Stimulated activated CD8-positive, alpha-beta memory T cell treated with anti-CD3 and anti-CD28 coated beads, Interleukin-7, amount 100 ng/mL, for 1 hour (primary cell): ENCODE data around the gene SH3RF3.

Experiments used
- DNase-seq, 2 donors: peaks; one replicate each; pipeline ENCODE4 v3.0.0-alpha.2; 2020; ENCODE audit warnings: low read depth in 2 of 2

Gene SH3RF3

DNA sequence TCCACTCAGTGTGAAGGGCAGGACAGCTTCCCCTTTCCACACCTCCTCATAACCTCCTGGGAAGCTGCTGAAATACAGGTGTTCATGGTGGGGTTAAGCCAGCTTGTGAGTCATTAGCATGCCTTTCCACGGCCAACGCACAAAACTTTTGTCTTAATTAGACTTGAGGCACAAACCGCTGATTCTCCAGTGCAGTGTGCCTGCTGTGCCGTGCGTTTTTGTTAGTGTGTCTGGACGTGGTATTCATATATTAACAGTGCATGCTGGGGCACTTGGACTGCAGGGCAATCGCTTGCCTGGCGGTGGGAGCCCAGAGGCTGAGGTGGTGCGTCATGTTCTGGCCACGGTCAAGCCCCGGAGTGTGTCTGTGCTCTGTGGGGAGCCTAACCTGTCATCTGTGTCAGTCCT, 156.2 kb downstream of the SH3RF3 start:
- no peak for DNase-seq

DNA sequence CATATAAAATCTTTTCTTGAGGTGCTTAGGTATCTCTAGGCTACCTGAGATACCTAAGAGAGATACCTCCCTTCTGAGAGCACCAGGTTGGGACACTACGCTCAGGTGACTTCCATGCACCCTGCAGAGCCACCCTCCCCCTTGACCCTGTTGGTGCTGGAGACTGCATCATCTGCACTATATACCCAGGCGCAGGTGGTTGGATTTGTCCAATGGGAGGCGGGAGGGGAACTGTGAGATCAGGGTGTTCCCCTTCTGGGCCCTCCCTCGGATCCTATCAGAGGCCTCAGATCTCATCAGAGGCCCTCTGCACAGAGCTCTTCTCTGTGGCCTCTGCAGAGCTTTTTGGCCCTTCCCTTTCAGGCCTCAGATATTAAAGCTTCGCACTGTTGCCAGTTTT, 158.4 kb downstream of the SH3RF3 start:
- no peak for DNase-seq

DNA sequence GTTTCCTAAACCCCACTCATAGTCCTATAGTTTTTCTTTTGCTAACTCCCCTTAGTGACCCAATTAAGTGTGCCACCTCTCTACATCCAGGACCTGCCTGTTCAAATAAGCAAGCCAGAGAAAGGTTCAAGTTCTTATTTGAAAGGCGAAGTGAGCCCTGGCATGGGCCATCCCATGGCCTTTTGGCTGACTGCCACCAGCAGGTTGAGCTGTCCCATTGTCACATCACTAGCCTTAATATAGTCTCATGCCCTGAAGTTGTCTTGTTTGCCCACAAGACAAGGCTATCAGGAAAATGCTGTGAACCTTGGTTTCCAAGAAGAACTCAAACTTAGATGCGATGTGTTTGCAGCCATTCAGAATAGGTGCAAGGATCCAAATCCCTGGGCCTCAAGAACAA, 158.8 kb downstream of the SH3RF3 start:
- no peak for DNase-seq

DNA sequence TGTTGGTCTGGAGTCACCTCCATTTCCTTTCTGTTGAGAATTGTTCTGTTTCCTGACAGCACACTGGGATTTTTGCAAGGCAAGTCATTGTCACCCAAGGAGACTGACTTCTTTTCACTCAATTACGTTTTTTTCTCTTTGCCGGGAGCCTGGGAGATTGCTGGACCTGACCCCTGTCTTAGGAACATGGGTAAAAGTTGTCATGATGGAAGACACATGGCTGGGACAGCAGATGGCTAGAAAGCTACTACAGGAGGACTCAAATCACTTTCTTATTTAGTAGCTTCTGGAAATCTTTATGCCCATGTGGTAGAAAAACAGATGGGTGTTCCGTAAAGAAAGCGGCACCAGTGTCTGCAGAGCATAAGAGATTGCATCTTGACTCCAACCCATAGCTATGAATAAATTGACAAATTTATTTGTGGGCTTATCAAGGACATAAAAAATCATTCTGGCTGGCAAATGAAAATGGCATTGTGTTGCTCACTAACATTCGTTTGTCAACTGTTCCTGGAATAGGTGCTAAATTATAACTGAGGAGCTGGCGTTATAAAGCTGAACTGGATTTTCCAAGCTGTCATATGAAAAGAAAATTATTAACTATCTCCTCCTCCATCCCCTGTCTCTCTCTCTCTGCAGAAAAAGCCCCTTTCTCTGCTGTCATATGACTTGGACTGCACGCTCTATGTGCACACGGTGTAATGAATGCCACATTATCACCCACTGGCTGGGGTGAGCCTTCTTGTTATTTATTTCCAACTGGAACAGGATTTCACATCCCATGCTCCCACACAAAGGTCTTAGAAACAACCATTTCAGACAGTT, 159.8 kb downstream of the SH3RF3 start:
- no peak for DNase-seq

DNA sequence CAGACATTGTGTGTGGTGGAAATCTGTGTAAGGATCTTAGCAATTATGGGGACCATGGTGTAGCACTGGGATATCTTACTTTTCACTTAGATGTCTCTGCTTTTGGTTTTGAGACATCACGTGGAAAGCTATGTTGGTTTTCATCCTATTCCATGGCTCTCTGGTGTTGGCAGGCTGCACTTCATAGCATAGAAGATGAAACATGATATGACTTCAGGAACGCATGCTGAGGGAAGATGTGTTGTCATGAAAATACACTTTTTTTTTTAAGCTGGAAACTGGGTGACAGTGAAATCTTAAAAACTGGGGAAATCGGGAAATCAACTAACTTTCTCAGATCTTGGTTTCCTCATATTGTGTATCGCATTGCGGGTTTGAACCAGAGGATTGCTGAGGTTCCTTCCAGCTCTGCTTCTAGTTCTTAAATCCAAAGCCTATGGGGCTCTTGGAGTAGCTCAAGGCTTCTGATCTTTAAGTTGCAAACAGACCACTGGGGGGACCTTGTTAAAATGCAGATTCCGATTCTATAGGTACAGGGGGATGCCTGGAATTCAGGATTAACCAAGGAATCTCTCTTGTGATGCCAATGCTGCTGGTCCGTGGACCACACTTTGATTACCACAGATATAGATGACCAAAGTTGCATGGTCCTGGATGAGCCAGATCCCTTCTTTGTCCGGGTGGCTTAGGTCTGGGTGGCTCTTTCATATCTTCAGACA, 160.7 kb downstream of the SH3RF3 start:
- DNase-seq: no peak

DNA sequence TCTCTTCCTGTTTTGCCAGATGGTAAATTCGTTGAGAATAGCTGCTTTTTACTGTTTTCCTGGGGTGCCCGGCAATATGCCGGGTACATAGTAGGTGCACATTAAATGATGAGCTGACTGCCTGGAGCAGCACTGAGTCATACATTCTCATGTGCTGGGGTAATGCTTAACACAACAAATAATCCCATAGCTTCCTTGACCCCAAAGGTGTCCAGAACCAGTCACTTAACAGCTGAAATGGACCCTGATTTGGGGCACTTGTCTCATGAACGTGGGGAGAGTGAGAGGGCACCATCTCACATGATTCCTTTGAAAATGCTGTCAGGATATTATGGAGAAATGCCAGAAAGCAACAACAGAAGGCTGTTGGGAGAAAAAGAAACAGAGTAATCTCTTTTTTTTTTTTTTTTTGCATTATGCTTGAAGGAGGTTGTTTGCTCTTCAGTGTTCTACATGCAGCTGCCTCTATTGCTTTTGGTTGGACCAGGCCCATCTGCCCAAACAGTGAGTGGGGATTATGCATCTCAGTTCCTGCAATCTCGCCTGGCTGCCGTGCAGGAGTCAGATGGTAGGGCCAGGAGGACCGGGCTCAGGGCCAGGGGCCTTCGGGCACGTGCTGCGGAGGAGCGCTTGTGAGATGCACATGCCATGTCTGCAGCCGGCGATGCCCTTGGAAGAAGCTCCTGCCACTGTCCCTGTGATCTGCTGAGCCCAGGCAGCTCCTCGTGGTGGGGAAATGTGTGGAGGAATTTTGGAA, 162.1 kb downstream of the SH3RF3 start:
- DNase-seq: no peak

DNA sequence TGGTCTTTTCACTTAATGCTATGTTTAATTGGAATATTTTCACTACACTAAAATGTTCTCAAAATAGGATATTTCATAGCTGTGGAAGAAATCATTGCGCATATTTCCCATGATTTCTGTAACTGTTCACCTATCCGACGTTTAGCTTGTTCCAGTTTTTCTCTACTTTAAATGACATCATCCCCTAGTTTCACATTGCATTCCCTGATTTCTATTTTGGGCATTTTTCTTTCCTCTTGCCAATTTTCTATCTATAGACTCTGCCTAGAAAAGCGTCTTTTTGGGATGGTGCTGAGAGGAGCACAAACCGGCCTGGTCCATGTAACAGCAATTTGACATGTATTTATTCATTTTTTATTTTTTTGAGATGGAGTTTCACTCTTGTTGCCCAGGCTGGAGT, 163.4 kb downstream of the SH3RF3 start:
- no peak for DNase-seq

DNA sequence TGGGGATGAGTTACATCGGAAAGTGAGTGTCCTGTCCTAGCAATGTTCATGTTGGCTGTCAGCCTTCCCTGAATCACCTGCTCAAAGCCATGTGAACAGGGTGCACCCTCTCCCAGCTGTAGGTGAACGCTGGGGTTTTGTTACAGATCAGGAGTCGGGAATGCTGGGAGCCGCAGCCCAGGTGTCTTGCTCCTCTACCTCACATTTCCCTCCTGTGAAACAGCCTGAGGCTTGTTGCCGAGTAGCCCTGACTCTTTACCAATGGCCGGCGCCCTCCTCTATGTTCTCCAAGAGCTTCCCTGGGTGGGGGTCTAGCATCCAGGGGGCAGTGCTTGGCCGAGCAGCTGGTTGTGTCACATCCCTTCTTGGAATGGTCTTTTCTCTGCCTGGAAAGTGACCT, 164.7 kb downstream of the SH3RF3 start:
- no peak for DNase-seq

DNA sequence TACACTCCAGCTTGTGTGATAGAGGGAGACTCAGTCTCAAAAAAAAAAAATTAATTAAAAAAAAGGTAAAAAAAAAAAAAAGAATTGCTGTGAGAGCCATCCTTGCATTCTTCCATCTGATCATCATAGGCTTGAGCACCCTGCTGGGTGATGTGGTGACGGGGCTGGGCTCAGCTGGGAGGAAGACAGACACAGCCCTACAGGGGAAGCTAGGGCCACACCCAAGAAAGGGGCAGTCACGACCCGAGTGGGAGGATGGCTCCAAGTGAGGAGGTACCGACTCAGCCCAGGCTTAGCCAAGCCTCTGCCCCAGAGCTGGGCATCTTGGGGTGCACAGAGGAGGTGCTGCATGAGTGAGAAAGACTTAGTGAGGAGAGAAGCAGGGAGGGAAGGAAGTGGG, 165.5 kb downstream of the SH3RF3 start:
- DNase-seq: no peak

DNA sequence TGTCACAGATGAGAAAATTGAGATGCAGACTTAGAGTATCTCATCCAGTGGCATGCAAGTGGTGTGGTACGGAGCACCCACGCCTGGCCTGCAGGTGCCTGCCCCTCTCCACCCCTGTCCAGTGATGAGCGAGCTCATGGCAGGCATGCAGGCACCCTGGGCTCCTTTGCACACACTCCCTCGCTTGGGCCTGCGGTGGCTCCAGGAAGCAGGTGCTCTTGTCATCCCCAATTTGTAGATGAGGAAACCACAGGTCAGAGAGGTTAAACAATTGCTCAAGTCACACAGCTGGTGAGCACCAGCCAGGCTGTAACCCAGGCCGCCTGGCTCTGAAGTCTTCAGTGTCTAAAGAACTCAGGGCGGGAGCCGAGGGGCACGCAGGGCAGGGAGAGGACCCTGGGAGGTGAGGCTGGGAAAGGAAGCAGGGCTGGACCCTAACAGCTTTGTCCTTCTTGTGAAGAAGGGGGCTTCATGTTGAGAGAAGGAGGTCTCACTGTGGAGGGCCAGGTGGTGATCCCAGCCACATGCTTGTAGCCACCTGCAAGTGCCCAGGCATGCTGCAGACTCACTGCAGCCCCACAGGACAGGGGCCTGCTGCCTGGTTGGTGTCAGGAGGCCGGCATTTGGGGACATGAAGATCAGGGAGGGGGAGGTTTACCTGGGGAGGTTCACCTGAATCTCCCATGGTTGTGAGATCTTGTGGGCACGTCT, 166.2 kb downstream of the SH3RF3 start:
- no peak for DNase-seq

DNA sequence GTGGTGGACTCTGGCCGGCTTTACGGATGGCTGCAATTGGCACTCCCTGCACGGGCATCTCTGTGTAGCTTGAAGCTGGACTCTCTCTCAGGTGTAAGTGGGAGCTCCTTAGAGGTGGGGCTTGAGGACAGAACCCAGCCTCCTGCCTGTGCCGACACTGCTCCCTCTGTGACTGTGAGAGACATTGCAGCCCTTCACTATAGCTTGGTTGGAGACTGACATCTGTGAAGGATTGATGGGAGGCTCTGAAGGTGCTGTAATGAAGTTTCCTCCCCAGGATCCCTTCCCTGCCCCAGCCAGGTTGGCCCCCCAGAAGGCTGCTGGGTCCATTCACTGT, 166.7 kb downstream of the SH3RF3 start:
- no peak for DNase-seq

DNA sequence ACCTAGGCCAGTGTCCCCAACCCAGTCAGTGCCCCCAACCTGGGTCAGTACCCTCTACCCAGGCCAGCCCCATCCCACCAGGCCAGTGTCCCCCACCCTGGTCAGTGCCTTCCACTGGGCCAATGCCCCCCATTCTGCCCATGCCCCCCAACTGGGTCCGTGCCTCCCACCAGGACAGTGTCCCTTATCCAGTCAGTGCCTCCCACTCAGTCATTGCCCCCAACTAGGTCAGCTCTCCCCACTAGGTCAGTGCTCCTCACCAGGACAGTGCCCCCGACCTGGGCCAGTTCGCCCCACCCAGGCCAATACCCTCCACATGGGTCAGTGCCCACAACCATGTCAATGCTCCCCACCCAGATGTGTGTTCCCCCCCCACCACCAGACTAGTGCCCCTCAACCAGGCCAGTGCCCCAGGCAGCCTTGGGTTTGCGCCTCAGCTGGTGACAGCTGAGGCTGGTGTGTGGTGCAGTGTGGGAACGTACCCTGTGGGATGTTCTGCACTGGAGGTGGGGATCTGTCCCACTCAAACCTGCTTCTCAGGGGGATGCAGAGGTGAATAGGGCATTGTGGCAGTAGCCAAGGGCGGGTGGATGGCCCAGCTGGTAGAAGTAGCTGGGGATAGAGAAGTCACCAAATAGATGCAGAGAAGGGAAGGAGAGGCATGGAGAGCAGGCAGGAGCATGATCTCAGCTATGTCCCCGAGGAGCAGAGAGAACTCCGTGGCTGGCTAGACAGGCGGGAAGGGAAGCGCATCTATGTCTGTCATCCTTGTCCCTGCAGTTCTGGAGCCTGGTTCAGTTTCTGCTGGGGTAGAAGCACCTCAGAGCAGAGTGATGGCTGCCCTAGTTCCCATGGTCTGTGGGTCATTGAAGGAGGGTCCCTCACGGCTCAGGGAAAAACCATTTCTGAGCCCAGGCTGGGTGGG, 168.8 kb downstream of the SH3RF3 start:
- no peak for DNase-seq

DNA sequence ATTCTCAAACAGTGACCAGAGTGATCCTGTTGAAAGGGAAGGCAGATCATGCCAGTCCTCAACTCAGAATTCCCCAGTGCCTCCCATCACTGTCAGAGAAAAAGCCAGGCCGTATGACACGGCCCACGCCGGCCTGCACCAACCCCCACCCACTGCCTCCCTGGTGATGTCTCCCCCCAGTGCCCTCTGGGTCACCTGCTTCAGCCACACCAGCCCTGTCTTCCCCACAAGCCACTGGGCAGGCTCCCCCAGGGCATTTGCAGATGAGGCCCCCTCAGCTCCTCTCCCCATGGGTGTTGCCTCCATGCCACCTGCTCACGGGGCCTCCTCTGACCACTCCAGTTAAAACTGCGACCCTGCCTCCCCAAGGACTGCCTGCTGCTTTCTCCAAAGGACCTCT, 169.8 kb downstream of the SH3RF3 start:
- no peak for DNase-seq

DNA sequence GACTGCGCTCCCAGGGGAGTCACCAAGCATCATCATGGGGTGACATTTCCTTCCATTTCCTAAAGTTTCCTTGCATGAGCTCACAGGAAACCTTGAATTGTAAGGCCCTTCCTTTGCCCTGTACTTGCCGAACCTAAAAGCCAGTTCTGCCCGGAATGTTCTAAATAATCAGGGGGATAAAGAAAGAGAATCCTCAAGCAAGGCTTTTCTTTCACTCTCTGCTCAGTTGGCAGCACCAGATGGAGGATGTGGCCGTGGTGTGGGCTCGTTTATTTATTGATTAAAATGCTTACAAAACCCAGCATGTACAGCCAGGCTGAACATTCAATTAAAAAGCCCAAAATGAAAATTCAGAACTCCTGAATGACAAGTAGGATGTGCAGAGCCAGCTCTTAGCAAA, 170.5 kb downstream of the SH3RF3 start:
- DNase-seq: no peak

DNA sequence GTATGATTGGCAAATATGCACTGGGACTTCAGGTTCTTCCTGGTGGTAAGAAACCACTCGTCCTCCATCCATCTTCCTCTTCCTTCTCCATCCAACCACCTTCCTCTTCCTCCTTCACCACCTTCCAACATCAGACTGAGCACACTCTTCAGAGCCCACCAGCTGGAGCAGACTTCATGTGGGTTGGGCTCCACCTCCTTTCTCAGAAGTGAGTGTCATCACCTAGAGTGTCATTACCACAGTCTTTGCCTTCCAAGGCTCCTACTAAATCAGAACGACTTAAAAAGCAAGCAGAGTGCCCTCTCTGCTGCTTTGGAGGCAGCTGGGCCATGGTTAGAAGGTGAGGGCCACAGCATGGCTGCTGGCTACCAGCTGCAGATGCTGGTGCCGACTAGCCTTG, 171.6 kb downstream of the SH3RF3 start:
- no peak for DNase-seq

DNA sequence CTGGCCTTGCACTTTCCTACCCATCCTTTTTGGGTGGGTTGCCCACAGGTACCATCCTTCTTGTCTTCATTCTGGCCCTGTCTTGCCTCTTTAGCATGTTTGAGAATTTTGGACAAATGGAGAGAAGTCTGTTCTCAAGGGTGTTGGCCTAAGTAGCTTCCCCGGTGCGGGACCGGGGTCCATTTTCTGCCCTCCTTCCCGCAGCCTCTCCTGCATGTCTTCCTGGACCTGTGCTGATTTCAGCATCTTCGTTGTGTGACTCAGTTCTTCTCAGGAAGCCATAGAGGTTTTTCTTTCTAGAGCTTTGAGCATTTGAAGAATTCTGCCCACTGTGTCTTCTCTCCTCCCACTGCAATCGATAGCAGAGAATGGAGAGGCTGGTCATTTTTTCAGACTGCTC, 172.7 kb downstream of the SH3RF3 start:
- DNase-seq: no peak

DNA sequence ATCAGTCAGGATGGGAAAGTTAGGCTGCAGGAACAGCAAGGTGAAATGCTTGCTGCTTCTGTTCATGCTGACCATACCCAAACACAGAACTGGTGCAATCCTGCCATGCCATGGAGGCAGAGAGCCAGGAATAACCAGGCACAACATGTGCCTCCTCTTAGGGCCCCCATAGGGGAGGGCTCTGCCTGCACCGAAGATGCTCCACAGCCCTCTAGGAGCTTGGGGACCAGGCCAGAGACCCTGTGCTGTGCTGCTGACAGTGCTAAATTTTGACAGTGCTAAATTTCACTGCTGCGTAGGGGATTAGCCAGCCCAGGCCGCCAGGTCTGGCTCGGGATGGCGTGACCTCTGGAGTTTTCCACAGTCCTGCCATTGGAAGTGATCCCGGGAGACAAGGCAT, 173.3 kb downstream of the SH3RF3 start:
- no peak for DNase-seq

DNA sequence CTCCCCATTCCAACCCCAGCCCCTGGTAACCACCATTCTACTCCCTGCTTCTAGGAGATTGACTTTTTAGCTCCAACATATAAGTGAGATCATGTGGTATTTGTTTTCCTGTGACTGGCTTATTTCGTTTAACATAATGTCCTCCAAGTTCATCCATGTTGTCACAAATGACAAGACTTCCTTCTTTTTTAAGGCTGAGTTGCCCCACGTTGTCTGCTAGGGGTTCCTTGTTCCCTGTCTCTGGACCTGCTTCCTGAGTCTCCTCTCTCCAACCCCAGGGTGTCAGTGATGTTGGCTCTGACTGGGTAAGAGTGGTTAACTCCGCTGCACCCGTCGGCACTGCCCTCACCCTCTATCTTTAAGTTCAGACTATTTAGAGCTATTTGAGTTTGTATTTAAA, 175.2 kb downstream of the SH3RF3 start:
- DNase-seq: no peak

DNA sequence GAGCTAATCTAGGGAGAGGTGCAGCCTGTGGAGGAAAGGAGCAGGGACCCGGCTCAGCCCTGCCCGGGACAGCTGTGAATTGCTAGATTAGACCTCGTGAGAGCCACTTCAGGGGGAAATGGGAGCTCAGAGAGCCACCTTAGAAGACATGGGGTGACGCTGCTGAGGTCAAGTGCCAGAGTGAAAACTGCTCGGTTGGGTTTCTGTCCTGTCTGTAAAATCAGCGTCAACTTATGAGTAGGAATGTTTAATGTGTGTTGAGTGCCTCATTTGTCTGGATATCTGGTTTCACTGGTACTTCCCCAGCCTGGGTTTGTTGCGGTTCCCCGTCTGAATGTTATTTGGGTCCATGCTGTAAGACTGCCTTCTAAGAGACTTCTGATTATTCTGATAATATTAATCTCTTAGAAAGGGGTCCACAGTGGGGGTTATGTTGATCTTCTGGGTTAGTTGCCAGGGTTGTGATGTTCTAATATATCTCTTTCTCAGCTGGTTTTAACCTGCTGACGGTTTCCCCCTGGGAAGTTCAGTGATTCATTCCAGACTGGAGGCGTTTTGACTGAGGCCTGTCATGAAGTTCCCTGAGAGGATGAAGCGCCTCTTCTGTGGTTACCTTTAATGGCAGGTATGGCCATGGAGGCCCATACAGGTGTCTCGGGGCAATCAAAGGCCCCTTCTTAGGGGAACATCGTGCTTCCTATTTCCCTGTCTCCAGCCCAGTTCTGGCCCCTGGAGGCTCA, 175.9 kb downstream of the SH3RF3 start:
- DNase-seq: no peak

DNA sequence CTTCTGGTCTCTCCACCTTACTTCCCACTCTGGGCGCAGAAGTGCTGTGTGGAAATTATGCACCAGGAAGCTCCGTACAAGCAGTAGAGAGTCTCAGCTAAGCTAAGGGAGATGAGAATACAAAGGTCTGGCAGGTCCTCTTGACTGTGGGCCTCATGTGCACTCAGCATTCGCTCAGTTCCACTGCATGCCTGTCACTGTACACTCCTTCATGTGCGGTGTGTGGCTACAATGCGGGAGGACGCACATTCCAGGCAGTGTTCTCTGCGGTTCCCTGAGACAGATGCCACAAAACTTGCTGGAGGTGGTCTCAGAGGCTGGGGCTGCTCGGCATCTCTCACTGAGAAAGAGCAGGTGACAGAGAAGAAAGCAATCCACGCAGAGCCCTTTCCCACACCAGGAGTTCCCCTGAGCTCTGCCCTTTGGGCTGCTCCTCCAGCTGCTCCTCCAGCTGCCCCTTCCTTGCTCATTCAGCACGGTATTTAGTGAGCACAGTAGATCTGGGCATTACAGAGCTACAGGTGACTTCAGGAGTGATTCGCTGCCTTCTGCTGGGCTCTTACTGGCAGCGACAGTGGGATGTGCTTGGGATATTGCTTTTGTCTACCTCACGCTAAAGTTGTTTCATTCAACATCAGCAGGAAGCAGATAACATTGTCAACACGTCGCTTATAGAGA, 176.6 kb downstream of the SH3RF3 start:
- DNase-seq: no peak
